ENCODE data around the gene SCN3A. TPM values are rescaled to one million over a fixed set of nuclear protein-coding genes. Genes with fewer than 3 reads are reported as not detected.

SCN3A gene
- total and polyA plus RNA-seq, 2 of the 4 experiments (the other 2 are of a cell fraction) = 0.26 to 0.90 TPM

- H3K4me2 ChIP-seq (ENCODE audit: low read depth, low read length) = no peak overlapping the region
- no peak overlapping the region for H4K5ac ChIP-seq (ENCODE audit: low read depth, low read length)
- no peak overlapping the region for H3K56ac ChIP-seq (ENCODE audit: extremely low read depth, insufficient read depth, low read length)
- no peak overlapping the region for H3K9ac ChIP-seq (ENCODE audit: low read depth, low read length)
- BruUV-seq (replicated peaks) = no TSS peak
- H2AFZ ChIP-seq (replicated peaks; ENCODE audit: low read length, poor library complexity) = no peak overlapping the region
- H3K9me1 ChIP-seq (ENCODE audit: insufficient read depth, low read length) = no peaks in the 10 kb centered on the region
- H3K4ac ChIP-seq (ENCODE audit: low read depth, low read length) = no peak overlapping the region
- no peak overlapping the region for H2BK15ac ChIP-seq (ENCODE audit: low read depth, low read length)
- no peaks in the 10 kb centered on the region for H4K20me1 ChIP-seq (ENCODE audit: insufficient read depth, low read length)
- H2AK9ac ChIP-seq (replicated peaks; ENCODE audit: low read depth, low read length, poor library complexity) = no peak overlapping the region
- H3K14ac ChIP-seq (replicated peaks; ENCODE audit: low read depth, low read length) = no peak overlapping the region
- WGBS, 2 experiments (ENCODE audit: extremely low coverage in 2 of 2, insufficient read length in 1 of 2) = no CpG with 5 or more reads among the region's 2 CpGs
- intact Hi-C loops (cut with micrococcal nuclease) (no loop called here), dilution Hi-C loops (cut with HindIII; ENCODE audit: low sequenced_read_pairs, unreplicated experiment) (no loop called here), in situ Hi-C loops (cut with MboI; ENCODE audit: low sequenced_read_pairs) (loop anchor here (25.0 kb wide), 1 partner anchor 455 kb away; no protein-coding TSS in a partner anchor)
- H2BK5ac ChIP-seq (ENCODE audit: low read depth, low read length, poor library complexity, severe bottlenecking) = no peak overlapping the region
- ChIA-PET CTCF (no interaction called here), POLR2A (ENCODE audit: unreplicated experiment) (no interaction called here)
- no peak overlapping the region for H2AK5ac ChIP-seq (ENCODE audit: low read depth, low read length)
- no peak overlapping the region for H2BK20ac ChIP-seq (ENCODE audit: low read depth, low read length)
- H3K79me1 ChIP-seq (ENCODE audit: low read depth in 1 of 2, low read length in 2 of 2) = no peaks in the 10 kb centered on the region
- H4K8ac ChIP-seq (ENCODE audit: low read depth in 2 of 2, low read length in 2 of 2) = no peak overlapping the region
- DNase-seq = no peak
- no peaks in the 10 kb centered on the region for H3K36me3 ChIP-seq (ENCODE audit: control insufficient read depth, insufficient read depth, low read length)
- no peaks in the 10 kb centered on the region for H3K27me3 ChIP-seq (ENCODE audit: control insufficient read depth, insufficient read depth, low read length)
- no peaks in the 10 kb centered on the region for H3K9me3 ChIP-seq (ENCODE audit: control insufficient read depth, insufficient read depth, low read length)
- H2BK120ac ChIP-seq (ENCODE audit: low read depth, low read length) = no peak overlapping the region
- no peak overlapping the region for H3K23ac ChIP-seq (ENCODE audit: low read depth, low read length)
- no peak overlapping the region for H3K27ac ChIP-seq (ENCODE audit: insufficient read depth, low read length)
- no peak overlapping the region for H3K18ac ChIP-seq (ENCODE audit: low read depth, low read length)
- TF ChIP-seq RAD21 (IDR thresholded peaks at IDR 0.05; ENCODE audit: low read length) (no peak), CHD1 (IDR thresholded peaks at IDR 0.05; ENCODE audit: low read depth, low read length) (no peak), ELK1 (IDR thresholded peaks at IDR 0.05; ENCODE audit: borderline replicate concordance, low read depth, low read length) (no peak), USF2 (IDR thresholded peaks at IDR 0.05; ENCODE audit: low read depth, low read length) (no peak), MAZ (IDR thresholded peaks at IDR 0.05; ENCODE audit: borderline replicate concordance, low read depth, low read length) (no peak), BHLHE40 (IDR thresholded peaks at IDR 0.05; ENCODE audit: low read depth, low read length) (no peak), RFX5 (IDR thresholded peaks at IDR 0.05; ENCODE audit: low read depth, low read length) (no peak), CEBPB (IDR thresholded peaks at IDR 0.05; ENCODE audit: low read depth, low read length) (no peak), POLR2A (IDR thresholded peaks at IDR 0.05; ENCODE audit: low read depth, low read length) (no peak), CTCF (conservative IDR thresholded peaks at IDR 0.05; ENCODE audit: low read depth, low read length) (no peak), NFE2L2 (IDR thresholded peaks at IDR 0.05; ENCODE audit: low read depth, low read length) (no peak), FOS (IDR thresholded peaks at IDR 0.05; ENCODE audit: low read depth, low read length) (no peak), RCOR1 (IDR thresholded peaks at IDR 0.05; ENCODE audit: insufficient replicate concordance, low read length) (no peak), MXI1 (IDR thresholded peaks at IDR 0.05; ENCODE audit: borderline replicate concordance, low read depth, low read length) (no peak), MAFK (IDR thresholded peaks at IDR 0.05; ENCODE audit: low read depth, low read length) (no peak), SMC3 (IDR thresholded peaks at IDR 0.05; ENCODE audit: low read depth, low read length) (no peak)
- H3K4me1 ChIP-seq (ENCODE audit: control insufficient read depth, insufficient read depth, low read length) = no peaks in the 10 kb centered on the region
- no peak for ATAC-seq (ENCODE audit: low read depth)
- no peak overlapping the region for H4K91ac ChIP-seq (ENCODE audit: insufficient read depth, low read depth, low read length)
- H3K4me3 ChIP-seq (ENCODE audit: insufficient read depth, low read depth, low read length) = no peak overlapping the region
Observed at GRCh38 chr2:165192729-165193128, 11.1 kb downstream of the SCN3A start.

Data from IMR-90 (cell line).